Endodermal cell (in vitro differentiated cells): ENCODE measurements around the gene MOCOS. TPM values are rescaled to one million over a fixed set of nuclear protein-coding genes. Genes with fewer than 3 reads are reported as not detected.

Experiments used
- DNase-seq: peaks from one replicate; pipeline ENCODE4 v3.0.0-alpha.2; 2017
- H3K27ac ChIP-seq: 2 replicates; pipeline ENCODE4 v1.5.1; 2013; ENCODE audit warnings: mild to moderate bottlenecking, low read depth, low read length, moderate library complexity
- H3K27me3 ChIP-seq: 2 replicates; pipeline ENCODE4 v1.6.1; 2013; ENCODE audit warnings: mild to moderate bottlenecking, low read length, moderate library complexity; ENCODE audit not compliant: insufficient read depth, control insufficient read depth, poor library complexity, severe bottlenecking
- H3K36me3 ChIP-seq: 2 replicates; pipeline ENCODE4 v1.7.0; 2013; ENCODE audit warnings: mild to moderate bottlenecking, low read length, moderate library complexity; ENCODE audit not compliant: control insufficient read depth, insufficient read depth
- H3K4me1 ChIP-seq: one replicate; pipeline ENCODE4 v1.7.0; 2013; ENCODE audit warnings: low read length; ENCODE audit not compliant: control insufficient read depth, insufficient read depth
- H3K4me3 ChIP-seq: 2 replicates; pipeline ENCODE4 v1.5.1; 2013; ENCODE audit warnings: mild to moderate bottlenecking, low read length, moderate library complexity
- H3K9ac ChIP-seq: 2 replicates; pipeline ENCODE4 v1.6.1; 2013; ENCODE audit warnings: mild to moderate bottlenecking, low read length, moderate library complexity; ENCODE audit not compliant: poor library complexity, severe bottlenecking; ENCODE audit errors: extremely low read depth
- H3K9me3 ChIP-seq: 2 replicates; pipeline ENCODE4 v1.6.1; 2013; ENCODE audit warnings: mild to moderate bottlenecking, low read length, moderate library complexity; ENCODE audit not compliant: control insufficient read depth
- H3K27ac Mint-ChIP-seq: 2 replicates; pipeline ENCODE4 v1.8.0; 2020; ENCODE audit warnings: mixed read lengths
- H3K27me3 Mint-ChIP-seq: 2 replicates; pipeline ENCODE4 v1.8.0; 2021; ENCODE audit warnings: mild to moderate bottlenecking, mixed read lengths; ENCODE audit not compliant: insufficient read depth
- H3K36me3 Mint-ChIP-seq: 2 replicates; pipeline ENCODE4 v1.8.0; 2020; ENCODE audit warnings: low read depth, mixed read lengths
- H3K4me1 Mint-ChIP-seq: 2 replicates; pipeline ENCODE4 v1.8.0; 2020; ENCODE audit warnings: mixed read lengths
- H3K4me3 Mint-ChIP-seq: 2 replicates; pipeline ENCODE4 v1.8.0; 2020; ENCODE audit warnings: mild to moderate bottlenecking, moderate library complexity, mixed read lengths
- H3K9me3 Mint-ChIP-seq: 2 replicates; pipeline ENCODE4 v1.8.0; 2020; ENCODE audit warnings: mild to moderate bottlenecking, mixed read lengths
- CTCF ChIP-seq: fragments of 200-600 bp; sonication (generic); conservative IDR thresholded peaks from 2 replicates; pipeline ENCODE4 v1.5.0; 2021; ENCODE audit warnings: antibody characterized with exemption, mild to moderate bottlenecking
- WGBS, 2 experiments: methylation state at CpG; one replicate each; pipeline versions ENCODE4 v1.1.5 to v1.1.7; 2013; ENCODE audit warnings: missing lambda C conversion rate in 2 of 2, mixed read lengths in 1 of 2; ENCODE audit not compliant: insufficient coverage in 1 of 2, insufficient read length in 1 of 2; 5-methylcytosine and 5-hydroxymethylcytosine counted together
- total RNA-seq, 2 donors: library from RNA; stranded (reverse); fragmentation: NEBNext Ultra II Directional in 1 of 2; extraction: Animal tissue kit (Norgen Biotek cat#: 25700) in 1 of 2; gene quantifications; 2 replicates in 1 of 2; 3 replicates in 1 of 2; pipeline ENCODE4 v1.2.1, GENCODE V29; 2021

Gene MOCOS
- total RNA-seq, 2 donors from 2014 or later: 0.51 to 1.4 TPM

- WGBS, 2 experiments: 18 to 24% methylated on average over 24 to 47 of the region's 47 CpGs
- no peaks in the 10 kb centered on the region for H3K36me3 Mint-ChIP-seq
- H3K4me3 Mint-ChIP-seq: peak overlapping the region; percentile 65
- H3K4me3 ChIP-seq: peak overlapping the region; percentile 82
- H3K9me3 Mint-ChIP-seq: no peaks in the 10 kb centered on the region
- no peak overlapping the region for H3K27ac Mint-ChIP-seq
- H3K36me3 ChIP-seq: no peaks in the 10 kb centered on the region
- DNase-seq: peak; percentile 71
- H3K27me3 Mint-ChIP-seq: peaks cover 76% of the 10 kb centered on the region
- no peak overlapping the region for H3K27ac ChIP-seq
- no peaks in the 10 kb centered on the region for H3K4me1 ChIP-seq
- peaks cover 13% of the 10 kb centered on the region for H3K4me1 Mint-ChIP-seq
- H3K9ac ChIP-seq: no peak overlapping the region
- no peaks in the 10 kb centered on the region for H3K9me3 ChIP-seq
- no peak for TF ChIP-seq CTCF
- H3K27me3 ChIP-seq: peaks cover 75% of the 10 kb centered on the region
Measured at GRCh38 chr18:36186461-36187192, 670 bp upstream of the MOCOS start.

- H3K4me3 ChIP-seq: peak overlapping the region; percentile 82
- TF ChIP-seq CTCF: no peak
- no peaks in the 10 kb centered on the region for H3K4me1 ChIP-seq
- H3K36me3 ChIP-seq: no peaks in the 10 kb centered on the region
- DNase-seq: peak; percentile 81
- Mint-ChIP-seq H3K27me3 (peaks cover 73% of the 10 kb centered on the region), H3K4me1 (peaks cover 13% of the 10 kb centered on the region), H3K9me3 (no peaks in the 10 kb centered on the region), H3K36me3 (no peaks in the 10 kb centered on the region), H3K27ac (no peak overlapping the region), H3K4me3 (peak overlapping the region; percentile 65)
- H3K27ac ChIP-seq: no peak overlapping the region
- no peak overlapping the region for H3K9ac ChIP-seq
- peaks cover 73% of the 10 kb centered on the region for H3K27me3 ChIP-seq
- H3K9me3 ChIP-seq: no peaks in the 10 kb centered on the region
- 37 to 38% methylated on average over 21 to 43 of the region's 43 CpGs for WGBS, 2 experiments
Measured at GRCh38 chr18:36187826-36188721, 777 bp downstream of the MOCOS start.

- H3K9me3 ChIP-seq: no peaks in the 10 kb centered on the region
- peaks cover 65% of the 10 kb centered on the region for H3K27me3 ChIP-seq
- peaks cover 13% of the 10 kb centered on the region for H3K4me1 Mint-ChIP-seq
- no peak overlapping the region for H3K9ac ChIP-seq
- no peak for TF ChIP-seq CTCF
- H3K27me3 Mint-ChIP-seq: peaks cover 65% of the 10 kb centered on the region
- peak overlapping the region; percentile 65 for H3K4me3 Mint-ChIP-seq
- H3K9me3 Mint-ChIP-seq: no peaks in the 10 kb centered on the region
- H3K4me1 ChIP-seq: no peaks in the 10 kb centered on the region
- no peak for DNase-seq
- H3K27ac Mint-ChIP-seq: no peak overlapping the region
- H3K27ac ChIP-seq: no peak overlapping the region
- H3K4me3 ChIP-seq: no peak overlapping the region
- no peaks in the 10 kb centered on the region for H3K36me3 Mint-ChIP-seq
- H3K36me3 ChIP-seq: no peaks in the 10 kb centered on the region
- WGBS, 2 experiments: 43 to 53% methylated on average over 2 of the region's 3 CpGs
Measured at GRCh38 chr18:36188916-36189315, 1.6 kb downstream of the MOCOS start.
